Measurements from ENCODE around the gene ARL5B.

- TF ChIP-seq CTCF (IDR thresholded peaks at IDR 0.05; ENCODE audit: low read length), result no peak
- no peak for TF ChIP-seq EZH2 (IDR thresholded peaks at IDR 0.05; ENCODE audit: borderline replicate concordance, low read length)
Measured at GRCh38 chr10:18659125-18659818, at the start of gene ARL5B.
